K562 (cell line): ENCODE measurements around the gene KCNQ2. TPM values are rescaled to one million over a fixed set of nuclear protein-coding genes. Genes with fewer than 3 reads are reported as not detected.

Source experiments
- ATAC-seq: fragments of 200-7000 bp; cut with Tn5 transposase; 3 replicates; pipeline ENCODE4 v1.9.1; 2020; ENCODE audit warnings: moderate library complexity
- BruUV-seq: library from RNA; stranded (reverse); fragments of 400-500 nt; replicated peaks from 2 replicates; lab custom pipeline; 2021; lab: Mats Ljungman, UMichigan
- CTCF ChIA-PET: fragments of 300-600 bp; formaldehyde crosslinking; extraction: SDS; loops from one replicate; lab custom pipeline; 2021; ENCODE audit warnings: low intra/inter-chr PET ratio; lab: Yijun Ruan, JAX
- POLR2A ChIA-PET: fragments of 300-600, 350-650 bp; sonication (Branson Sonifier 250); formaldehyde crosslinking; extraction: SDS; loops from one replicate; lab custom pipeline; 2021; ENCODE audit warnings: antibody characterized with exemption, inconsistent platforms; lab: Yijun Ruan, JAX
- DNase-seq, 4 experiments: peaks; one replicate each; pipeline versions ENCODE4 v3.0.0 to v3.0.0-alpha.2; 2011 to 2018; ENCODE audit warnings: low spot score in 3 of 4, mixed read lengths in 3 of 4; ENCODE audit errors: extremely low read depth in 1 of 4
- FAIRE-seq: peaks from 2 replicates; lab custom pipeline; 2011; peaks lifted over from hg19 to GRCh38; lab: Jason Lieb, UNC
- H2AFZ ChIP-seq: 2 replicates; pipeline ENCODE4 v1.6.0; 2011; ENCODE audit warnings: low read depth, low read length, control low read depth, inconsistent platforms
- H3K27ac ChIP-seq: fragments of 200-600 bp; 3 replicates; pipeline ENCODE4 v1.8.0; 2011; ENCODE audit warnings: low read depth, mild to moderate bottlenecking, control low read depth, inconsistent platforms, low read length, moderate library complexity, mixed read lengths; ENCODE audit errors: extremely low read depth
- H3K27me3 ChIP-seq, 2 experiments: fragments of 300-600 bp in 1 of 2; 2 replicates in 1 of 2; 3 replicates in 1 of 2; pipeline versions ENCODE4 v1.6.0 to v1.8.0; 2011; ENCODE audit warnings: inconsistent platforms in 2 of 2, low read length in 2 of 2, mild to moderate bottlenecking in 1 of 2, mixed read lengths in 1 of 2, moderate library complexity in 1 of 2; ENCODE audit not compliant: control insufficient read depth in 2 of 2, insufficient read depth in 2 of 2
- H3K36me3 ChIP-seq: fragments of 300-600 bp; 3 replicates; pipeline ENCODE4 v1.8.0; 2011; ENCODE audit warnings: mild to moderate bottlenecking, low read length, inconsistent platforms; ENCODE audit not compliant: control insufficient read depth, insufficient read depth
- H3K4me1 ChIP-seq, 2 experiments: fragments of 200-600 bp in 1 of 2; replicated peaks in 1 of 2; 2 replicates in 1 of 2; 3 replicates in 1 of 2; pipeline versions ENCODE4 v1.5.1 to v1.8.0; 2011; ENCODE audit warnings: inconsistent platforms in 2 of 2, low read length in 2 of 2, mild to moderate bottlenecking in 1 of 2, mixed read lengths in 1 of 2, moderate library complexity in 1 of 2; ENCODE audit not compliant: control insufficient read depth in 2 of 2, insufficient read depth in 2 of 2
- H3K4me2 ChIP-seq: 2 replicates; pipeline ENCODE4 v1.6.1; 2011; ENCODE audit warnings: low read length, control low read depth, inconsistent platforms, mixed read lengths; ENCODE audit not compliant: insufficient read depth
- H3K4me3 ChIP-seq: fragments of 200-600 bp; sonication (generic), shearing (Covaris generic); 2 replicates; pipeline ENCODE4 v1.5.1; 2016; ENCODE audit warnings: control low read depth, inconsistent platforms
- H3K79me2 ChIP-seq: fragments of 200-600 bp; 3 replicates; pipeline ENCODE4 v1.8.0; 2011; ENCODE audit warnings: low read length, inconsistent platforms; ENCODE audit not compliant: control insufficient read depth, insufficient read depth
- H3K9ac ChIP-seq, 2 experiments: 2 replicates each; pipeline versions ENCODE4 v1.6.0 to v1.6.1; 2011; ENCODE audit warnings: low read depth in 2 of 2, low read length in 2 of 2, control low read depth in 1 of 2, inconsistent platforms in 1 of 2, mild to moderate bottlenecking in 1 of 2, mixed read lengths in 1 of 2; ENCODE audit not compliant: insufficient read depth in 1 of 2
- H3K9me1 ChIP-seq: one replicate; pipeline ENCODE4 v1.6.0; 2011; ENCODE audit warnings: inconsistent platforms, mild to moderate bottlenecking, low read length, moderate library complexity; ENCODE audit not compliant: control insufficient read depth, insufficient read depth
- H3K9me3 ChIP-seq: replicated peaks from 2 replicates; pipeline ENCODE4 v1.5.1; 2011; ENCODE audit warnings: low read depth, low read length, inconsistent platforms; ENCODE audit not compliant: control insufficient read depth, insufficient read depth
- H4K20me1 ChIP-seq: replicated peaks from 2 replicates; pipeline ENCODE4 v1.6.1; 2011; ENCODE audit warnings: low read length, inconsistent platforms, mixed read lengths; ENCODE audit not compliant: control insufficient read depth, insufficient read depth
- BCLAF1 ChIP-seq, 2 experiments: fragments of 450-650 bp in 1 of 2; IDR thresholded peaks; 2 replicates each; pipeline ENCODE4 v1.6.1; 2011 to 2017; ENCODE audit warnings: low read depth in 2 of 2, antibody characterized with exemption in 1 of 2, borderline replicate concordance in 1 of 2, low read length in 1 of 2, mild to moderate bottlenecking in 1 of 2, mixed read lengths in 1 of 2; ENCODE audit not compliant: control insufficient read depth in 1 of 2
- CSDE1 ChIP-seq, 2 experiments: fragments of 450-650 bp; IDR thresholded peaks; 2 replicates each; pipeline ENCODE4 v1.6.1; 2016; ENCODE audit warnings: mild to moderate bottlenecking in 1 of 2
- DPF2 ChIP-seq: fragments of 450-650 bp; IDR thresholded peaks from 2 replicates; pipeline ENCODE4 v1.6.1; 2016
- ETV6 ChIP-seq, 3 experiments: fragments of 150-350 bp in 1 of 3; sonication (generic) in 1 of 3; formaldehyde crosslinking in 1 of 3; IDR thresholded peaks; 2 replicates each; pipeline versions ENCODE4 v1.6.1 to v1.8.0; 2014 to 2022; ENCODE audit warnings: borderline replicate concordance in 2 of 3, low read depth in 2 of 3, antibody characterized with exemption in 1 of 3, low read length in 1 of 3, mild to moderate bottlenecking in 1 of 3, missing genetic modification reagents in 1 of 3
- LEF1 ChIP-seq: fragments of 450-650 bp; IDR thresholded peaks from 2 replicates; pipeline ENCODE4 v1.6.1; 2016; ENCODE audit warnings: mild to moderate bottlenecking
- PHB ChIP-seq: fragments of 250-450 bp; sonication (Bioruptor Pico); IDR thresholded peaks from 2 replicates; pipeline ENCODE4 v1.5.0; 2021
- POLR2G ChIP-seq: fragments of 200-400 bp; formaldehyde crosslinking; IDR thresholded peaks from 2 replicates; pipeline ENCODE4 v1.6.1; 2017; ENCODE audit warnings: low read depth, mild to moderate bottlenecking, antibody characterized with exemption, low read length, moderate library complexity
- RB1 ChIP-seq: fragments of 450-650 bp; IDR thresholded peaks from 2 replicates; pipeline ENCODE4 v1.6.1; 2017; ENCODE audit warnings: low read depth, mild to moderate bottlenecking
- SMARCC2 ChIP-seq: fragments of 450-650 bp; IDR thresholded peaks from 2 replicates; pipeline ENCODE4 v1.6.1; 2017; ENCODE audit warnings: antibody characterized with exemption, moderate library complexity, mild to moderate bottlenecking, low read depth
- SREBF1 ChIP-seq: fragments of 150-350 bp; IDR thresholded peaks from 2 replicates; pipeline ENCODE4 v1.6.1; 2014; ENCODE audit warnings: antibody characterized with exemption, low read depth, low read length, borderline replicate concordance
- THRAP3 ChIP-seq: fragments of 450-650 bp; IDR thresholded peaks from 2 replicates; pipeline ENCODE4 v1.6.1; 2016; ENCODE audit warnings: mild to moderate bottlenecking, inconsistent platforms, borderline replicate concordance
- ZBED1 ChIP-seq: IDR thresholded peaks from 2 replicates; pipeline ENCODE4 v1.6.1; 2014
- ZC3H11A ChIP-seq: IDR thresholded peaks from 2 replicates; pipeline ENCODE4 v1.6.1; 2012; ENCODE audit warnings: low read depth, low read length, improper control_type of control experiment
- ZNF232 ChIP-seq: sonication (generic); formaldehyde crosslinking; IDR thresholded peaks from 2 replicates; pipeline ENCODE4 v1.8.0; 2022; ENCODE audit warnings: mild to moderate bottlenecking, missing genetic modification reagents
- ZNF586 ChIP-seq: fragments of 450-650 bp; formaldehyde crosslinking; conservative IDR thresholded peaks from 2 replicates; pipeline ENCODE4 v1.4.0; 2020; ENCODE audit warnings: mild to moderate bottlenecking, moderate library complexity
- WGBS: fragments of 100-300 bp; shearing (Covaris generic); methylation state at CpG from one replicate; pipeline ENCODE4 v1.1.6; 2016; ENCODE audit warnings: low coverage, mixed read lengths; ENCODE audit not compliant: insufficient coverage; ENCODE audit errors: missing lambda C conversion rate; 5-methylcytosine and 5-hydroxymethylcytosine counted together
- in situ Hi-C: fragments of 300-500 bp; cut with MboI; formaldehyde crosslinking; loops from 4 replicates; pipeline ENCODE4 v1.15.0; 2018; ENCODE audit warnings: inconsistent platforms, mixed read lengths
- intact Hi-C: fragments of 100-400 bp; cut with micrococcal nuclease; formaldehyde crosslinking; loops from 2 replicates; pipeline ENCODE4 v1.14.2; 2022
- polyA plus RNA-seq, 8 experiments: library from polyadenylated mRNA; depleted of rRNA in 4 of 8; stranded (reverse) in 5 of 8; unstranded in 3 of 8; fragments of >200 nt; fragmentation: Nextera tagmentation in 2 of 8; fragmentation: Illumina TruSeq in 1 of 8; extraction: Ambion mirVana in 2 of 8; extraction: Trizol in 1 of 8; gene quantifications; 2 replicates each; pipeline versions ENCODE4 v1.2.1 to v1.2.3, GENCODE V29; 2011 to 2014; ENCODE audit warnings: inconsistent platforms in 1 of 8, missing spikeins in 1 of 8
- total RNA-seq, 7 experiments: library from RNA; depleted of rRNA in 6 of 7; stranded (reverse); fragments of >200 nt in 6 of 7; fragmentation: Illumina TruSeq in 2 of 7; extraction: Trizol in 2 of 7; gene quantifications; 2 replicates each; pipeline versions ENCODE4 v1.2.1 to v1.2.3, GENCODE V29; 2011 to 2021; ENCODE audit warnings: low replicate concordance in 1 of 7
- TF ChIP-seq, protein P1 (sequence below): fragments of 450-650 bp; formaldehyde crosslinking; IDR thresholded peaks from 2 replicates; pipeline ENCODE4 v1.4.0; 2020; ENCODE audit warnings: mild to moderate bottlenecking, mixed read lengths

The KCNQ2 gene
- total and polyA plus RNA-seq, 9 of the 15 experiments (the other 6 are each of a cell fraction or from before 2014, with no cell fraction given): 0.13 to 0.16 TPM; not detected in 7

DNA sequence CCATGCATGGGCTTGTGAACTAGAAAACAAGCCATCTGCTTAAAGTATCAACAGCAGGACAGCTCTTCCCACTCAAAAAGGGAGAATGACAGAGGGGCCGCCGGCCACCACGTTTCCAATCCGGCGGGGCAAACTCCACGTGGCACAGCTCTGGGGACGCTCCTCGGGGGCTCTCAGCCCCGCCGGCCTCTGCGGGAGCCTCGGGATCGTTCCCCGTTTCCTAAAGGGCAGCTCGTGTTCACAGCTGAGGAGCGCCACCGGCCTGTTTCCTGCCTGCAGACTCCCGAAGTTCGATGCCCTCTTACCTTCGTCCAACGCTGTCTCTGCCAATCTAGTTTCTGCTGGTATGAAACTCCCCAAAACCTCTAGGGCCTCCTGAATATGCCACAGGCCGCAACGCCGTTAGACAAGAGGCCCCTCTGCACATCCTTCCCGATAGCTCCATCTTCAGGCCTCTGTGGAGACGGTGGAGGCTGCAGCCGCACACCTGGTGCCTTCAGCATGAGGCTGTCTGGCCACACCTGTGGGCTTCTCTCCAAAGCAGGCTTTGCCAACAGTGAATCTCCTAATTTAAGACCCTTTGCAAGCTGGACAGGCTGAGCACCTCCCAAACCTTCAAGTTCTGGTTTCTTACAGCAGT lies 46.5 kb downstream of the KCNQ2 start (continued):
- TF ChIP-seq THRAP3 (no peak), PHB (CRISPR knock-in tag) (no peak), CSDE1 (IDR thresholded peaks at IDR 0.05) (no peak), DPF2 (no peak)
- TF ChIP-seq, all 486 proteins: peak for 2

DNA sequence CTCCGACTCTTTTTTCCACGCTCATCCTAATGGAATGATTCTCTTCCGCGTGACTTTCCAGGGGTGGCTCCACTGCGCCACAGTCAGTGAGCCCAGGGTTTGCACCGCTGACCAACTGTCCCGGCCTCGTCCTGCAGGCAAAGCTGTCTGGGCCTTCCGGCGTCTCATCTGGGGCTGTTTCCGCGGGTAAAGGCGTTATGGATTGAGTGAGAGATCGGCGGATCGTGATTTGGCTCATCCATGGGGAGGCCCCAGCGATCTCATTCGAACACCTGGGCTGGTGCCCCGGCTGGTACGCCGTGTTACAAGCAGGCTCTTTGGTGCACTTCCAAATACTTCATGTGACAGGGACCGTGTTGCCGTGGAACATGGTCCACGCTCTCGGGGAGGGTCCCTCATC lies 47.8 kb downstream of the KCNQ2 start:
- ChIA-PET POLR2A (interaction anchor here (0.6 kb wide), 1 partner anchor 10 kb away, joined by 4 read pairs; no protein-coding TSS in a partner anchor), CTCF (no interaction called here)
- WGBS: 24% methylated on average over 25 of the region's 25 CpGs
- Histone ChIP-seq H3K27me3 (peaks cover 58 to 89% of the 10 kb centered on the region in 2 experiments; a peak in 4 of 5 replicates), H3K79me2 (no peaks in the 10 kb centered on the region), H3K9me3 (no peaks in the 10 kb centered on the region), H3K27ac (no peak overlapping the region), H3K36me3 (no peaks in the 10 kb centered on the region), H3K9me1 (no peaks in the 10 kb centered on the region), H3K4me2 (no peak overlapping the region), H2AFZ (no peak overlapping the region), H4K20me1 (peaks cover 5% of the 10 kb centered on the region; the same call in 1 of the 2 replicates), H3K4me3 (no peak overlapping the region), H3K9ac (no peak overlapping the region), H3K4me1 (peaks cover 0 to 15% of the 10 kb centered on the region in 2 experiments; a peak in 2 of 5 replicates)
- ATAC-seq (no peak), DNase-seq (no peak), FAIRE-seq (no peak)
- no TSS peak for BruUV-seq
- in situ Hi-C loops: no loop called here
- intact Hi-C loops: no loop called here
- no peak for TF ChIP-seq BCLAF1 (IDR thresholded peaks at IDR 0.05; ENCODE audit: borderline replicate concordance in 1 of 2, control insufficient read depth in 1 of 2, low read depth in 2 of 2, low read length in 1 of 2)
- no peak for TF ChIP-seq ZC3H11A
- no peak for TF ChIP-seq ETV6 (IDR thresholded peaks at IDR 0.05; ENCODE audit: borderline replicate concordance in 1 of 2, low read depth in 2 of 2, low read length in 1 of 2)
- TF ChIP-seq ETV6 (CRISPR knock-in tag; IDR thresholded peaks at IDR 0.05; ENCODE audit: borderline replicate concordance): no peak
- TF ChIP-seq SREBF1: no peak
- TF ChIP-seq, protein P1, sequence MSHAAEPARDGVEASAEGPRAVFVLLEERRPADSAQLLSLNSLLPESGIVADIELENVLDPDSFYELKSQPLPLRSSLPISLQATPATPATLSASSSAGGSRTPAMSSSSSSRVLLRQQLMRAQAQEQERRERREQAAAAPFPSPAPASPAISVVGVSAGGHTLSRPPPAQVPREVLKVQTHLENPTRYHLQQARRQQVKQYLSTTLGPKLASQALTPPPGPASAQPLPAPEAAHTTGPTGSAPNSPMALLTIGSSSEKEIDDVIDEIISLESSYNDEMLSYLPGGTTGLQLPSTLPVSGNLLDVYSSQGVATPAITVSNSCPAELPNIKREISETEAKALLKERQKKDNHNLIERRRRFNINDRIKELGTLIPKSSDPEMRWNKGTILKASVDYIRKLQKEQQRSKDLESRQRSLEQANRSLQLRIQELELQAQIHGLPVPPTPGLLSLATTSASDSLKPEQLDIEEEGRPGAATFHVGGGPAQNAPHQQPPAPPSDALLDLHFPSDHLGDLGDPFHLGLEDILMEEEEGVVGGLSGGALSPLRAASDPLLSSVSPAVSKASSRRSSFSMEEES: no peak
- TF ChIP-seq ZBED1: no peak
- no peak for TF ChIP-seq POLR2G
- no peak for TF ChIP-seq ZNF586 (CRISPR knock-in tag)
- TF ChIP-seq LEF1: no peak
- TF ChIP-seq SMARCC2: no peak
- TF ChIP-seq ZNF232: no peak
- no peak for TF ChIP-seq RB1
